Activated naive CD8-positive, alpha-beta T cell treated with anti-CD3 and anti-CD28 coated beads for 36 hours (primary cell): ENCODE measurements around the gene CATSPER2. TPM values are rescaled to one million over a fixed set of nuclear protein-coding genes. Genes with fewer than 3 reads are reported as not detected.
"Not testable (repeated sequence)": the region's sequence is repeated elsewhere in the genome, so short reads cannot be mapped to it uniquely, and the experiment has no call there.

ENCODE experiments used
- DNase-seq: peaks from one replicate; pipeline ENCODE4 v3.0.0; 2021
- H3K27ac Mint-ChIP-seq: one replicate; pipeline ENCODE4 v1.8.0; 2022; ENCODE audit warnings: mild to moderate bottlenecking, moderate library complexity, mixed read lengths
- H3K27me3 Mint-ChIP-seq: one replicate; pipeline ENCODE4 v1.8.0; 2022; ENCODE audit warnings: mild to moderate bottlenecking, mixed read lengths
- H3K36me3 Mint-ChIP-seq: one replicate; pipeline ENCODE4 v1.8.0; 2021; ENCODE audit warnings: mild to moderate bottlenecking, mixed read lengths
- H3K4me1 Mint-ChIP-seq: one replicate; pipeline ENCODE4 v1.8.0; 2021; ENCODE audit warnings: mixed read lengths
- H3K4me3 Mint-ChIP-seq: one replicate; pipeline ENCODE4 v1.8.0; 2022; ENCODE audit warnings: mild to moderate bottlenecking, moderate library complexity, mixed read lengths
- H3K9me3 Mint-ChIP-seq: one replicate; pipeline ENCODE4 v1.8.0; 2022; ENCODE audit warnings: mixed read lengths
- total RNA-seq, 2 experiments: library from RNA; stranded (reverse); gene quantifications; one replicate each; pipeline ENCODE4 v1.2.3, GENCODE V29; 2021

Gene CATSPER2
- total RNA-seq, 2 experiments from 2014 or later: 0.91 to 1.7 TPM

GRCh38 chr15:43618700-43619099 is 29.9 kb downstream of the CATSPER2 start, which contains the start of gene STRC:
Gene STRC (minus strand): TSS chr15:43618800. CDS start chr15:43618722, 78 bp downstream.
- H3K4me1 Mint-ChIP-seq, H3K4me3 Mint-ChIP-seq, DNase-seq, H3K36me3 Mint-ChIP-seq, H3K9me3 Mint-ChIP-seq, H3K27ac Mint-ChIP-seq, H3K27me3 Mint-ChIP-seq: not testable (repeated sequence)

GRCh38 chr15:43617750-43618149 is 30.9 kb downstream of the CATSPER2 start:
- H3K4me3 Mint-ChIP-seq, DNase-seq, H3K27me3 Mint-ChIP-seq, H3K9me3 Mint-ChIP-seq, H3K36me3 Mint-ChIP-seq, H3K4me1 Mint-ChIP-seq, H3K27ac Mint-ChIP-seq: not testable (repeated sequence)

- H3K27me3 Mint-ChIP-seq: peaks cover 11% of the 10 kb centered on the region
- not testable (repeated sequence) for DNase-seq, H3K36me3 Mint-ChIP-seq, H3K9me3 Mint-ChIP-seq, H3K4me1 Mint-ChIP-seq, H3K4me3 Mint-ChIP-seq, H3K27ac Mint-ChIP-seq
Measured at GRCh38 chr15:43602233-43602632, 46.4 kb downstream of the CATSPER2 start.

GRCh38 chr15:43600200-43600599 is 48.4 kb downstream of the CATSPER2 start:
- H3K36me3 Mint-ChIP-seq: not testable (repeated sequence)

GRCh38 chr15:43599131-43599530 is 49.5 kb downstream of the CATSPER2 start:
- DNase-seq, H3K9me3 Mint-ChIP-seq, H3K27ac Mint-ChIP-seq, H3K36me3 Mint-ChIP-seq, H3K4me1 Mint-ChIP-seq, H3K4me3 Mint-ChIP-seq: not testable (repeated sequence)
- H3K27me3 Mint-ChIP-seq: peaks cover 12% of the 10 kb centered on the region

More at GRCh38 chr15:43600200-43600599, 48.4 kb downstream of the CATSPER2 start:
- H3K4me3 Mint-ChIP-seq, H3K27ac Mint-ChIP-seq, H3K9me3 Mint-ChIP-seq, DNase-seq, H3K4me1 Mint-ChIP-seq: not testable (repeated sequence)
- peaks cover 16% of the 10 kb centered on the region for H3K27me3 Mint-ChIP-seq

- not testable (repeated sequence) for H3K4me3 Mint-ChIP-seq, H3K36me3 Mint-ChIP-seq, H3K4me1 Mint-ChIP-seq, H3K27ac Mint-ChIP-seq, DNase-seq, H3K9me3 Mint-ChIP-seq
- peaks cover 12% of the 10 kb centered on the region for H3K27me3 Mint-ChIP-seq
Measured at GRCh38 chr15:43593328-43594190, 55.1 kb downstream of the CATSPER2 start, which contains the start of gene CKMT1B. Gene CKMT1B (plus strand): TSS chr15:43594027. CDS start chr15:43594219, 192 bp downstream.

GRCh38 chr15:43592841-43593240 is 55.8 kb downstream of the CATSPER2 start:
- H3K4me3 Mint-ChIP-seq, H3K27ac Mint-ChIP-seq, H3K4me1 Mint-ChIP-seq, H3K36me3 Mint-ChIP-seq, DNase-seq, H3K9me3 Mint-ChIP-seq: not testable (repeated sequence)
- peaks cover 11% of the 10 kb centered on the region for H3K27me3 Mint-ChIP-seq

GRCh38 chr15:43589778-43590466 is 58.7 kb downstream of the CATSPER2 start, which contains the start of gene PPIP5K1:
Gene PPIP5K1 (minus strand): TSS chr15:43590208. CDS start chr15:43584504, 5,704 bp downstream.
- DNase-seq, H3K9me3 Mint-ChIP-seq, H3K4me1 Mint-ChIP-seq, H3K36me3 Mint-ChIP-seq, H3K4me3 Mint-ChIP-seq, H3K27ac Mint-ChIP-seq, H3K27me3 Mint-ChIP-seq: not testable (repeated sequence)

Other genes starting within 250 kb of the CATSPER2 start
- gene TP53BP1, start 155.7 kb downstream of the CATSPER2 start, total RNA-seq: 10 to 100 TPM; 24.1 to 24.3 TPM
- under 1 TPM; 0.68 TPM for gene MAP1A, start 131.2 kb downstream of the CATSPER2 start, total RNA-seq
- gene PPIP5K1, start 58.6 kb downstream of the CATSPER2 start, total RNA-seq: 10 to 100 TPM; 32.8 to 33.6 TPM
- under 1 TPM; 0.29 to 0.92 TPM for gene CKMT1B, start 54.8 kb downstream of the CATSPER2 start, total RNA-seq
- gene STRC, start 30.0 kb downstream of the CATSPER2 start, total RNA-seq: under 1 TPM; 0.54 to 0.62 TPM
- gene CKMT1A, start 45.0 kb upstream of the CATSPER2 start, total RNA-seq: under 1 TPM in 1 of 2 experiments, not detected in 1; 0.14 TPM
- gene PDIA3, start 97.6 kb upstream of the CATSPER2 start, total RNA-seq: 100 to 1,000 TPM; 335 to 338 TPM
- gene ELL3, start 128.1 kb upstream of the CATSPER2 start, total RNA-seq: 1 to 10 TPM; 1.4 to 2.4 TPM
- gene SERF2, start 143.5 kb upstream of the CATSPER2 start, total RNA-seq: 100 to 1,000 TPM; 695 to 709 TPM
- under 1 TPM; 0.08 to 0.14 TPM for gene SERINC4, start 151.4 kb upstream of the CATSPER2 start, total RNA-seq
- gene HYPK, start 151.8 kb upstream of the CATSPER2 start, total RNA-seq: 10 to 100 TPM; 20.9 to 24.0 TPM
- 10 to 100 TPM; 48.3 to 49.6 TPM for gene MFAP1, start 175.8 kb upstream of the CATSPER2 start, total RNA-seq
- gene WDR76, start 178.2 kb upstream of the CATSPER2 start, total RNA-seq: 10 to 100 TPM; 75.1 to 81.1 TPM